ENCODE results near the gene ATXN3L. TPM values are rescaled to one million over a fixed set of nuclear protein-coding genes. Genes with fewer than 3 reads are reported as not detected.

Gene ATXN3L
- total and polyA plus RNA-seq, 2 of the 8 experiments (the other 6 are each of a cell fraction or from before 2014, with no cell fraction given), result not detected

GRCh38 chrX:13309631-13310030, 10.2 kb downstream of the ATXN3L start:
- Histone ChIP-seq H2AFZ (ENCODE audit: low read length) (no peak overlapping the region), H3K79me1 (ENCODE audit: low read depth, low read length) (no peaks in the 10 kb centered on the region), H3K4me3 (ENCODE audit: extremely low read depth in 1 of 4, insufficient read depth in 2 of 4, low read depth in 3 of 4, low read length in 4 of 4) (no peak overlapping the region), H3K56ac (replicated peaks; ENCODE audit: insufficient read length, low read depth, low read length) (no peak overlapping the region), H3K4ac (replicated peaks; ENCODE audit: insufficient read length, low read depth, low read length) (no peak overlapping the region), H3K9me3 (ENCODE audit: insufficient read depth in 2 of 2, low read depth in 1 of 2, low read length in 1 of 2) (no peaks in the 10 kb centered on the region), H4K91ac (replicated peaks; ENCODE audit: insufficient read length, low read length) (no peak overlapping the region), H3K79me2 (ENCODE audit: control insufficient read depth in 1 of 2, insufficient read depth in 2 of 2, low read length in 2 of 2) (no peaks in the 10 kb centered on the region), H2BK5ac (ENCODE audit: low read depth, low read length) (no peak overlapping the region), H3K27ac (ENCODE audit: low read depth, low read length) (no peak overlapping the region), H3K36me3 (ENCODE audit: control insufficient read depth in 2 of 4, insufficient read depth in 4 of 4, low read length in 3 of 4) (no peaks in the 10 kb centered on the region), H3K23ac (ENCODE audit: insufficient read length) (no peak overlapping the region), H3K9ac (replicated peaks in 1 of 4; ENCODE audit: extremely low read depth in 1 of 4, low read depth in 3 of 4, low read length in 3 of 4) (no peak overlapping the region), H3K23me2 (ENCODE audit: low read depth, low read length) (no peaks in the 10 kb centered on the region), H3K4me2 (ENCODE audit: insufficient read depth in 1 of 2, low read depth in 2 of 2, low read length in 2 of 2) (no peak overlapping the region), H4K8ac (ENCODE audit: extremely low read depth, insufficient read depth, low read length) (no peak overlapping the region), H4K20me1 (replicated peaks in 1 of 2; ENCODE audit: control insufficient read depth in 1 of 2, insufficient read depth in 2 of 2, low read length in 2 of 2) (no peaks in the 10 kb centered on the region), H2AK5ac (ENCODE audit: low read depth, low read length) (no peak overlapping the region), H2BK20ac (ENCODE audit: low read length) (no peak overlapping the region), H3K4me1 (replicated peaks in 1 of 4; ENCODE audit: control insufficient read depth in 3 of 4, insufficient read depth in 4 of 4, low read length in 3 of 4) (no peaks in the 10 kb centered on the region), H2BK120ac (replicated peaks; ENCODE audit: low read depth, low read length) (no peak overlapping the region), H4K5ac (ENCODE audit: insufficient read length, low read depth, low read length) (no peak overlapping the region), H3K18ac (ENCODE audit: extremely low read depth, low read length) (no peak overlapping the region), H2BK12ac (ENCODE audit: low read depth, low read length) (no peak overlapping the region), H3K27me3 (replicated peaks in 1 of 4; ENCODE audit: control insufficient read depth in 3 of 4, extremely low read depth in 1 of 4, insufficient read depth in 3 of 4, low read length in 3 of 4) (no peaks in the 10 kb centered on the region), H2BK15ac (ENCODE audit: low read length) (no peak overlapping the region), H3K14ac (ENCODE audit: insufficient read length) (no peak overlapping the region)
- no peak for DNase-seq (ENCODE audit: low read depth in 1 of 2, low spot score in 2 of 2)
- 98% methylated on average over 3 of the region's 3 CpGs; no CpG with 5 or more reads in 1 of the 2 experiments for WGBS, 2 experiments (ENCODE audit: extremely low coverage in 1 of 2, insufficient coverage in 1 of 2, insufficient read length in 1 of 2, insufficient replicate concordance in 2 of 2, low coverage in 1 of 2, low lambda C conversion rate in 2 of 2, missing lambda C conversion rate in 1 of 2)
- ChIA-PET POLR2A (ENCODE audit: partially characterized antibody) (no interaction called here), CTCF (ENCODE audit: partially characterized antibody) (no interaction called here)
- FAIRE-seq, result no peak
- TF ChIP-seq TAF7 (optimal IDR thresholded peaks at IDR 0.05; ENCODE audit: borderline replicate concordance, low read depth, low read length), result no peak
- TF ChIP-seq BACH1 (IDR thresholded peaks at IDR 0.05; ENCODE audit: low read length), result no peak
